Fibroblast of skin of left quadriceps (primary cell): ENCODE results near the gene NRCAM.
A peak's percentile ranks its signal among the peaks of the same experiment; 100 is the strongest.
"Not testable (repeated sequence)": the region's sequence is repeated elsewhere in the genome, so short reads cannot be mapped to it uniquely, and the experiment has no call there.

ENCODE experiments used
- DNase-seq, 2 experiments: peaks; one replicate each; pipeline ENCODE4 v3.0.0-alpha.2; 2013; ENCODE audit warnings: low read depth in 2 of 2

The NRCAM gene

GRCh38 chr7:108455998-108456677 is at the start of gene NRCAM:
Gene NRCAM (minus strand): TSS chr7:108456436. CDS start chr7:108240064, 216,372 bp downstream.
- no peak for DNase-seq

- DNase-seq = not testable (repeated sequence)
Observed at GRCh38 chr7:108504576-108504975, 48.3 kb upstream of the NRCAM start.

- peak in 1 of 2 experiments; percentile 6 for DNase-seq
Observed at GRCh38 chr7:108503112-108504026, 47.1 kb upstream of the NRCAM start.

- no peak for DNase-seq
Observed at GRCh38 chr7:108499566-108499965, 43.3 kb upstream of the NRCAM start.

GRCh38 chr7:108498481-108498880 is 42.2 kb upstream of the NRCAM start:
- no peak for DNase-seq

- peak; percentile 13 to 24 for DNase-seq
Observed at GRCh38 chr7:108497082-108497725, 41.0 kb upstream of the NRCAM start.

- no peak for DNase-seq
Observed at GRCh38 chr7:108492742-108493141, 36.5 kb upstream of the NRCAM start.

- no peak for DNase-seq
Observed at GRCh38 chr7:108488768-108489538, 32.7 kb upstream of the NRCAM start.

GRCh38 chr7:108487646-108488045 is 31.4 kb upstream of the NRCAM start:
- DNase-seq = no peak

GRCh38 chr7:108486291-108486966 is 30.2 kb upstream of the NRCAM start:
- no peak for DNase-seq

GRCh38 chr7:108484137-108484536 is 27.9 kb upstream of the NRCAM start:
- DNase-seq = no peak

GRCh38 chr7:108480311-108480710 is 24.1 kb upstream of the NRCAM start:
- DNase-seq = no peak

- no peak for DNase-seq
Observed at GRCh38 chr7:108479751-108480150, 23.5 kb upstream of the NRCAM start.

GRCh38 chr7:108479118-108479517 is 22.9 kb upstream of the NRCAM start:
- no peak for DNase-seq

- DNase-seq = no peak
Observed at GRCh38 chr7:108468246-108468645, 12.0 kb upstream of the NRCAM start.

- no peak for DNase-seq
Observed at GRCh38 chr7:108467391-108467790, 11.2 kb upstream of the NRCAM start.

- not testable (repeated sequence) for DNase-seq
Observed at GRCh38 chr7:108466322-108466721, 10.1 kb upstream of the NRCAM start.

GRCh38 chr7:108464743-108465142 is 8.5 kb upstream of the NRCAM start:
- no peak for DNase-seq

GRCh38 chr7:108463613-108464012 is 7.4 kb upstream of the NRCAM start:
- no peak for DNase-seq

GRCh38 chr7:108461840-108462239 is 5.6 kb upstream of the NRCAM start:
- DNase-seq = no peak

- DNase-seq = no peak
Observed at GRCh38 chr7:108460964-108461363, 4.7 kb upstream of the NRCAM start.
